Measurements from ENCODE around the gene ALDOB.

DNA sequence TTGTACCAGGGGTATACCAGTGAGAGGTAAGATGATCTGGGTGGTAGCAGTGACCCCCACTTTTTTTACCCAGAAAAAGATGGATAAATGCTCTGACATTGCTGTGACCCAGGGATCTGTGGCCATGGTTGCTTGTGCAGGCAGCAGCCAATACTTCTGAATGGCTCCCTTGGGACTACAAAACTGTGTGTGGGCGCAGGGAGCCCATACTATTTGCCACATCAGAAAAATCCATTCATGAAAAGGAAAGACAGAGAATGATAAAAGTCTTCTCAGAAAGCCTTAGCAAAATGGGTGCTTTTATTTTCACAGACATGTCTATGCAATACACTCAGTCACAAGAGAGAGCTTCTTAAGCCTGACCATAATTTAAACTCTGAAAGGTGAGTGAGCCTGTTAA is 37.3 kb upstream of the ALDOB start:
- no peak for TF ChIP-seq POLR2A (IDR thresholded peaks at IDR 0.05)
- TF ChIP-seq, protein P1, sequence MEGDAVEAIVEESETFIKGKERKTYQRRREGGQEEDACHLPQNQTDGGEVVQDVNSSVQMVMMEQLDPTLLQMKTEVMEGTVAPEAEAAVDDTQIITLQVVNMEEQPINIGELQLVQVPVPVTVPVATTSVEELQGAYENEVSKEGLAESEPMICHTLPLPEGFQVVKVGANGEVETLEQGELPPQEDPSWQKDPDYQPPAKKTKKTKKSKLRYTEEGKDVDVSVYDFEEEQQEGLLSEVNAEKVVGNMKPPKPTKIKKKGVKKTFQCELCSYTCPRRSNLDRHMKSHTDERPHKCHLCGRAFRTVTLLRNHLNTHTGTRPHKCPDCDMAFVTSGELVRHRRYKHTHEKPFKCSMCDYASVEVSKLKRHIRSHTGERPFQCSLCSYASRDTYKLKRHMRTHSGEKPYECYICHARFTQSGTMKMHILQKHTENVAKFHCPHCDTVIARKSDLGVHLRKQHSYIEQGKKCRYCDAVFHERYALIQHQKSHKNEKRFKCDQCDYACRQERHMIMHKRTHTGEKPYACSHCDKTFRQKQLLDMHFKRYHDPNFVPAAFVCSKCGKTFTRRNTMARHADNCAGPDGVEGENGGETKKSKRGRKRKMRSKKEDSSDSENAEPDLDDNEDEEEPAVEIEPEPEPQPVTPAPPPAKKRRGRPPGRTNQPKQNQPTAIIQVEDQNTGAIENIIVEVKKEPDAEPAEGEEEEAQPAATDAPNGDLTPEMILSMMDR (IDR thresholded peaks at IDR 0.05): no peak

Data from esophagus squamous epithelium (tissue), 4 donors.